Large intestine (tissue), 3 donors: Measurements from ENCODE around the gene CARD8. TPM values are rescaled to one million over a fixed set of nuclear protein-coding genes. Genes with fewer than 3 reads are reported as not detected.
A peak's percentile ranks its signal among the peaks of the same experiment; 100 is the strongest.

Source experiments
- DNase-seq, 2 donors: peaks; one replicate each; pipeline versions ENCODE4 v3.0.0 to v3.0.0-alpha.2; 2013
- H3K27ac ChIP-seq: one replicate; pipeline ENCODE4 v1.5.1; 2013; ENCODE audit warnings: low read length
- H3K27me3 ChIP-seq: 2 replicates; pipeline ENCODE4 v1.6.1; 2013; ENCODE audit warnings: low read length; ENCODE audit not compliant: control insufficient read depth, insufficient read depth
- H3K36me3 ChIP-seq: 2 replicates; pipeline ENCODE4 v1.6.1; 2013; ENCODE audit warnings: low read length; ENCODE audit not compliant: control insufficient read depth, insufficient read depth
- H3K4me1 ChIP-seq: one replicate; pipeline ENCODE4 v1.6.1; 2013; ENCODE audit warnings: low read length; ENCODE audit not compliant: control insufficient read depth, insufficient read depth
- H3K4me3 ChIP-seq: one replicate; pipeline ENCODE4 v1.5.1; 2013; ENCODE audit warnings: low read length
- H3K9me3 ChIP-seq: one replicate; pipeline ENCODE4 v1.6.1; 2013; ENCODE audit warnings: mild to moderate bottlenecking, low read depth, low read length, moderate library complexity; ENCODE audit not compliant: control insufficient read depth
- WGBS: methylation state at CpG from one replicate; pipeline ENCODE4 v1.1.5; 2013; ENCODE audit warnings: low lambda C conversion rate; ENCODE audit not compliant: insufficient coverage; 5-methylcytosine and 5-hydroxymethylcytosine counted together
- polyA plus RNA-seq: library from polyadenylated mRNA; unstranded; fragments of 120-200 nt; gene quantifications from one replicate; pipeline ENCODE4 v1.2.1, GENCODE V29; 2013

The CARD8 gene
- polyA plus RNA-seq, 1 donor: 40.9 TPM

DNA sequence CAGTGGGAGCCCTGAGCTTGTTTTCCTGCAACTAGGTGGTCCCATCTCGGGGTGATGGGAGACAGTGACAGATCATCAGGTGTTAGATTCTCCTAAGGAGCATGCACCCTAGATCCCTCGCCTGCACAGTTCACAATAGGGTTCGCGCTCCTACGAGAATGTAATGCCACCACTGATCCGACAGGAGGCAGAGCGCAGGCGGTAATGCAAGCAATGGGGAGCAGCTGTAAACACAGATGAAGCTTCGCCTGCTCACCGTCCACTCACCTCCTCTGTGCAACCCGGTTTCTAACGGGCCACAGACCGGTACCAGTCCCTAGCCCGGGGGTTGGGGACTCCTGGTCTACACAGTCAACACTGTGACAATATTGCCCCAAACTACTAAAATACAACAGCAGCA is 38.8 kb downstream of the CARD8 start:
- H3K36me3 ChIP-seq: peaks cover 14% of the 10 kb centered on the region
- no peak overlapping the region for H3K4me3 ChIP-seq
- 100% methylated on average over 1 of the region's 14 CpGs for WGBS
- no peak overlapping the region for H3K27ac ChIP-seq
- H3K9me3 ChIP-seq: no peaks in the 10 kb centered on the region
- no peak for DNase-seq
- no peaks in the 10 kb centered on the region for H3K27me3 ChIP-seq
- H3K4me1 ChIP-seq: no peaks in the 10 kb centered on the region

GRCh38 chr19:48213959-48214358 is 41.8 kb downstream of the CARD8 start:
- H3K27me3 ChIP-seq: no peaks in the 10 kb centered on the region
- H3K4me3 ChIP-seq: no peak overlapping the region
- no peaks in the 10 kb centered on the region for H3K4me1 ChIP-seq
- 100% methylated on average over 1 of the region's 5 CpGs for WGBS
- H3K36me3 ChIP-seq: peaks cover 18% of the 10 kb centered on the region
- DNase-seq: no peak
- H3K9me3 ChIP-seq: no peaks in the 10 kb centered on the region
- H3K27ac ChIP-seq: no peak overlapping the region

GRCh38 chr19:48210005-48210404 is 45.7 kb downstream of the CARD8 start:
- H3K27me3 ChIP-seq: no peaks in the 10 kb centered on the region
- no peak overlapping the region for H3K27ac ChIP-seq
- no peaks in the 10 kb centered on the region for H3K4me1 ChIP-seq
- no peak for DNase-seq
- H3K9me3 ChIP-seq: no peaks in the 10 kb centered on the region
- H3K36me3 ChIP-seq: peaks cover 9% of the 10 kb centered on the region
- no peak overlapping the region for H3K4me3 ChIP-seq
- 100% methylated on average over 3 of the region's 3 CpGs for WGBS

DNA sequence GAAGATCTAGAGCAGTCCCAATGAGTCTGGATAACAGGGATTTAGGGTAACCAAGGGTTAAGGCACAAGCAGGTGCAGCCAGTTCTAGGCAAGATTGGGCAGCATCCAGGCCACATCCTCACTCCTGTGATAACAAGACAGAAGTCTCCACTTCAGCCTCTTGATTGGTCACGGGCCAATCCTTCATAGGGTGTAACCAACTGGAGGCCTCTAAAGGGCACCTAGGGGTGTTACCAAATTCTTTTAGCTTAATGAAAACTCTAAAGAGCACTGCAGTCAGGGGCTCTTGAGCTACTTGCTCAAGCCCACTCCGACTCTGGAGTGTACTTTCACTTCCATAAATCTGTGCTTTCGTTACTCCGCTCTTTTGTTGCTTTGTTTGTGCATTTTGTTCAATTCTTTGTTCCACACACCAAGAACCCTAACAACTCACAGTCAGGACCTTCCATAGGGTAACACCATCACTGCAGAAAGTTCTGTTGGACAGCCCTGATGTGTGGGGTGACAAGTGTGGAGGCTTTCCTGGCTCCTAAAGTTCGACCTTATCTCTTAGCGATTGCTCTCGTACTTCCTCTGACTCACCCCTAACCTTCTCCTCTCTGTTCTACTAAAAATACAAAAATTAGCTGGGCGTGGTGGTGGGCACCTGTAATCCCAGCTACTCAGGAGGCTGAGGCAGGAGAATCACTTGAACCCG is 49.2 kb downstream of the CARD8 start:
- Histone ChIP-seq H3K9me3 (no peaks in the 10 kb centered on the region), H3K4me3 (no peak overlapping the region), H3K36me3 (peaks cover 2% of the 10 kb centered on the region), H3K27ac (no peak overlapping the region), H3K4me1 (peaks cover 5% of the 10 kb centered on the region), H3K27me3 (no peaks in the 10 kb centered on the region)
- WGBS: 100% methylated on average over 2 of the region's 9 CpGs
- DNase-seq: no peak

DNA sequence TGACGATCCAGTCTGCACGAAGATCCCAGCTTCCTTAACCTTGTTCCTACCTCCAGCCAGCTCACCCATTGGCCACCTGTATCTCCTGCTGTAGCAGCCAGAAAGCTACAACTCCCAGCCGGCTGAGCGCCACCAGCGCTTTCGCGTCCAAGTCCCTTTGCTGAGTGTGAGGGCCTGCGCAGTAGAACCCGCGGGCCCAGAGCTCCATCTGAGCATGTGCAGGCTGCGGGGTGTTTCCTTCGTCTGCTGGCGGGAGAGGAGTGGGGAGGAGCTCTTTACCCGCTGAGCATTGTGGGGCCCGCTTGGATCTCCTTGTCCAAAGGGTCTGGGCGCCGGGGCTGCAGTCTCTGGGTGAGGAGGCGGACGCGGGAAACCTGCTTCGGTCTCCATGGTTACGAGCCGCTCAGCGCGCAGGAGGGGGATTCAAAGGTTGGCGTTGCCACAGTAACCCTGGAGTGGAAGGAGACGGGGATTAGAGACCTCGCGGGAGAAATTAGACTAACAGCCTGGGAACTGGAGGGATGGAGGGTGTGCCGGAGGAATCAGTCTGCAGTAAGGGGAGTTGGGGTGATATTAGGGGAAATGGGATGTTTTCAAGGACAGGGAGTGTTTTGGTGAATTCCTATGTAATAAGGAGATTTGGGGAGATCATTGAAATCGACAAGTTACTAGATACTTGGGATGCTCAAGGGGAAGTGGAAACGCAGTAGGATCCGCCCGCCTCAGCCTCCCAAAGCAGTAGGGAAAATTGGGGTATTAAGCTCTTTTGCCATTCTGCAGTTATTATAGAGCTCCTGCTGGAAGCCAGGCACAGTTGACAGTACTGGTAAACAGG is 51.7 kb downstream of the CARD8 start:
- Histone ChIP-seq H3K4me1 (peaks cover 5% of the 10 kb centered on the region), H3K36me3 (no peaks in the 10 kb centered on the region), H3K27me3 (no peaks in the 10 kb centered on the region), H3K9me3 (no peaks in the 10 kb centered on the region), H3K27ac (peak overlapping the region; percentile 67), H3K4me3 (peak overlapping the region; percentile 56)
- DNase-seq: peak; percentile 97 to 98
- WGBS: 0% methylated on average over 4 of the region's 34 CpGs

- Histone ChIP-seq H3K27ac (peak overlapping the region; percentile 67), H3K4me1 (peaks cover 5% of the 10 kb centered on the region), H3K27me3 (no peaks in the 10 kb centered on the region), H3K36me3 (no peaks in the 10 kb centered on the region), H3K9me3 (no peaks in the 10 kb centered on the region), H3K4me3 (peak overlapping the region; percentile 56)
- DNase-seq: no peak
- WGBS: 0% methylated on average over 2 of the region's 5 CpGs
These were observed 52.4 kb downstream of the CARD8 start for GRCh38 chr19:48203222-48203793.

GRCh38 chr19:48196933-48197665 is 58.6 kb downstream of the CARD8 start:
- Histone ChIP-seq H3K4me3 (no peak overlapping the region), H3K4me1 (no peaks in the 10 kb centered on the region), H3K27ac (no peak overlapping the region), H3K9me3 (no peaks in the 10 kb centered on the region), H3K27me3 (no peaks in the 10 kb centered on the region), H3K36me3 (no peaks in the 10 kb centered on the region)
- no peak for DNase-seq
- WGBS: 43% methylated on average over 8 of the region's 13 CpGs

GRCh38 chr19:48196321-48196763 is 59.4 kb downstream of the CARD8 start:
- no CpG with 5 or more reads among the region's 23 CpGs for WGBS
- H3K4me1 ChIP-seq: no peaks in the 10 kb centered on the region
- no peak for DNase-seq
- no peak overlapping the region for H3K27ac ChIP-seq
- H3K27me3 ChIP-seq: no peaks in the 10 kb centered on the region
- H3K4me3 ChIP-seq: no peak overlapping the region
- no peaks in the 10 kb centered on the region for H3K9me3 ChIP-seq
- H3K36me3 ChIP-seq: peaks cover 3% of the 10 kb centered on the region

DNA sequence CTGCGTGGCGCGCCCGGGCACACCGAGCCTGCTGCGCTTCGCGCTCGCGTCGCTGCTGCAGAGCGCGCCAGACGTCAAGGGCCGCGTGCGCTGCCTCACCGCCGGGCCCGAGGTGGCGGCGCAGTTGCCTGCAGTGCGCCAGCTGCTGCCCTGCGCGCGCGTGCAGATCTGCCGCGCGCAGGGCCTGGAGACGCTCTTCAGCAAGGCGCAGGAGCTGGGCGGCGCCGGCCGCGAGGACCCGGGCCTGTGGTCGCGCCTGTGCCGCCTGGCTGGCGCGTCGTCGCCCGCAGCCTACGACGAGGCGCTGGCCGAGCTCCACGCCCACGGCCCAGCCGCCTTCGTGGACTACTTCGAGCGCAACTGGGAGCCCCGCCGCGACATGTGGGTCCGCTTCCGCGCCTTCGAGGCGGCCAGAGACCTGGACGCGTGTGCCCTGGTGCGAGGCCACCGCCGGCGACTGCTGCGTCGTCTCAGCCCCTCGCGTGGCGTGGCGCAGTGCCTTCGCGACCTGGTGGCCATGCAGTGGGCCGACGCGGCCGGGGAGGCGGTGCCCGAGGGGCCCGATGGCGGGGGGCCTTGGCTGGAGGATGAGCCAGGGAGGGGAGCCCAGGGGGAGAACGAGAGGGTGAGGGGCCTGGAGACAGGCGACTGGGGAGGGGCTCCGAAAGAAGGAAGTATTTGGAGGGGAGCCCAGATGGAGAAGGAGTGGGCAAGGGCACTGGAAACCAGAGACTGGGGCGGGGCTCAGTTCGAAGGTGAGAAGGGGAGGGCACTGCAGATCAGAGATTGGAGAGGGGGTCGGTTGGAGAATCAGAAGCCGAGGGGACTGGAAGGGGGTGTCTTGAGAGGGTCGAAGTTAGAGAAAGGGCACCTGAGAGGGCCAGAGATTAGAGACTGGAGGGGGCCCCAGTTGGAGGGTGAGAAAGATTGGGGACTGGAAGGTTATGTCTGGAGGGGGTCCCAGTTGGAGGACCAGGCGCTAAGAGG is 60.6 kb downstream of the CARD8 start:
- H3K4me1 ChIP-seq: no peaks in the 10 kb centered on the region
- 65% methylated on average over 2 of the region's 95 CpGs for WGBS
- no peaks in the 10 kb centered on the region for H3K9me3 ChIP-seq
- H3K36me3 ChIP-seq: peaks cover 7% of the 10 kb centered on the region
- no peak overlapping the region for H3K27ac ChIP-seq
- DNase-seq: no peak
- H3K4me3 ChIP-seq: no peak overlapping the region
- H3K27me3 ChIP-seq: no peaks in the 10 kb centered on the region
